GM12878 (cell line): ENCODE measurements around the gene EVC. TPM values are rescaled to one million over a fixed set of nuclear protein-coding genes. Genes with fewer than 3 reads are reported as not detected.

Source experiments
- ATAC-seq: fragments of 200-7000 bp; cut with Tn5 transposase; 3 replicates; pipeline ENCODE4 v1.9.1; 2020; ENCODE audit warnings: mild to moderate bottlenecking, moderate library complexity
- BruUV-seq: library from RNA; stranded (reverse); fragments of 400-500 nt; replicated peaks from 2 replicates; lab custom pipeline; 2021; lab: Mats Ljungman, UMichigan
- CTCF ChIA-PET: fragments of 300-600 bp; sonication (Branson Sonifier 250); formaldehyde crosslinking; extraction: SDS; loops from one replicate; lab custom pipeline; 2021; ENCODE audit warnings: inconsistent platforms; lab: Yijun Ruan, JAX
- POLR2A ChIA-PET: fragments of 350-600 bp; formaldehyde crosslinking; extraction: SDS; loops from one replicate; lab custom pipeline; 2021; ENCODE audit warnings: inconsistent platforms; lab: Charles Lee
- RAD21 ChIA-PET: fragments of 300-600 bp; sonication (Branson Sonifier 250); formaldehyde crosslinking; loops from one replicate; lab custom pipeline; 2023; ENCODE audit warnings: antibody characterized with exemption; ENCODE audit not compliant: unreplicated experiment; lab: Charles Lee
- SMC1A ChIA-PET: fragments of 300-600 bp; sonication (Branson Sonifier 250); formaldehyde crosslinking; loops from one replicate; lab custom pipeline; 2023; ENCODE audit not compliant: unreplicated experiment, uncharacterized antibody; lab: Charles Lee
- DNase-seq: peaks from one replicate; pipeline ENCODE4 v3.0.0-alpha.2; 2011; ENCODE audit warnings: low read depth, low spot score
- FAIRE-seq: peaks from 3 replicates; lab custom pipeline; 2011; peaks lifted over from hg19 to GRCh38; lab: Jason Lieb, UNC
- H2AFZ ChIP-seq: 2 replicates; pipeline ENCODE4 v1.6.0; 2011; ENCODE audit warnings: low read depth, low read length, control low read depth; ENCODE audit not compliant: control insufficient read depth
- H3K27ac ChIP-seq: 2 replicates; pipeline ENCODE4 v1.5.1; 2011; ENCODE audit warnings: control low read depth; ENCODE audit not compliant: control insufficient read depth, insufficient read depth
- H3K27me3 ChIP-seq, 2 experiments: replicated peaks in 1 of 2; 2 replicates each; pipeline versions ENCODE4 v1.6.0 to v1.6.1; 2011; ENCODE audit warnings: low read length in 1 of 2; ENCODE audit not compliant: control insufficient read depth in 2 of 2, insufficient read depth in 2 of 2
- H3K36me3 ChIP-seq, 2 experiments: 2 replicates each; pipeline ENCODE4 v1.5.1; 2011; ENCODE audit warnings: low read length in 1 of 2; ENCODE audit not compliant: control insufficient read depth in 2 of 2, insufficient read depth in 2 of 2
- H3K4me1 ChIP-seq: 2 replicates; pipeline ENCODE4 v1.6.1; 2011; ENCODE audit warnings: mild to moderate bottlenecking, low read length, moderate library complexity, mixed read lengths; ENCODE audit not compliant: control insufficient read depth, insufficient read depth
- H3K4me2 ChIP-seq: 2 replicates; pipeline ENCODE4 v1.6.0; 2011; ENCODE audit warnings: control low read depth; ENCODE audit not compliant: control insufficient read depth, insufficient read depth
- H3K4me3 ChIP-seq: fragments of 200-600 bp; sonication (generic); 2 replicates; pipeline ENCODE4 v1.5.1; 2016
- H3K79me2 ChIP-seq: 2 replicates; pipeline ENCODE4 v1.6.0; 2011; ENCODE audit warnings: low read length; ENCODE audit not compliant: control insufficient read depth, insufficient read depth
- H3K9ac ChIP-seq: 2 replicates; pipeline ENCODE4 v1.8.0; 2011; ENCODE audit warnings: low read length, control low read depth, mixed read lengths; ENCODE audit not compliant: control insufficient read depth, insufficient read depth
- H3K9me3 ChIP-seq: replicated peaks from 3 replicates; pipeline ENCODE4 v1.5.1; 2011; ENCODE audit warnings: mild to moderate bottlenecking, low read length; ENCODE audit not compliant: control insufficient read depth, insufficient read depth
- H4K20me1 ChIP-seq: 2 replicates; pipeline ENCODE4 v1.6.0; 2011; ENCODE audit not compliant: control insufficient read depth, insufficient read depth
- CEBPZ ChIP-seq: fragments of 150-350 bp; IDR thresholded peaks from 2 replicates; pipeline ENCODE4 v1.6.1; 2016; ENCODE audit warnings: low read depth, low read length
- CREM ChIP-seq: IDR thresholded peaks from 2 replicates; pipeline ENCODE4 v1.6.1; 2014; ENCODE audit warnings: antibody characterized with exemption, low read depth
- CTCF ChIP-seq, 3 experiments: IDR thresholded peaks in 2 of 3; conservative IDR thresholded peaks in 1 of 3; 2 replicates each; pipeline ENCODE4 v1.5.1; 2011; ENCODE audit warnings: low read depth in 3 of 3, low read length in 3 of 3, mild to moderate bottlenecking in 3 of 3, control low read depth in 2 of 3, moderate library complexity in 2 of 3, inconsistent platforms in 1 of 3, mixed read lengths in 1 of 3; ENCODE audit not compliant: control insufficient read depth in 2 of 3, insufficient read depth in 1 of 3; ENCODE audit errors: extremely low read depth in 1 of 3
- FOXK2 ChIP-seq: fragments of 450-650 bp; IDR thresholded peaks from 2 replicates; pipeline ENCODE4 v1.6.1; 2017; ENCODE audit warnings: mild to moderate bottlenecking, moderate library complexity
- IKZF1 ChIP-seq: fragments of 450-650 bp; conservative IDR thresholded peaks from 2 replicates; pipeline ENCODE4 v1.6.1; 2017; ENCODE audit warnings: antibody characterized with exemption, mild to moderate bottlenecking
- KLF5 ChIP-seq: fragments of 450-650 bp; IDR thresholded peaks from 2 replicates; pipeline ENCODE4 v1.6.1; 2014; ENCODE audit warnings: mild to moderate bottlenecking; ENCODE audit not compliant: partially characterized antibody
- PAX5 ChIP-seq: IDR thresholded peaks from 2 replicates; pipeline ENCODE4 v1.6.1; 2011; ENCODE audit warnings: low read depth, low read length, borderline replicate concordance
- PRDM15 ChIP-seq: fragments of 450-650 bp; formaldehyde crosslinking; IDR thresholded peaks from 2 replicates; pipeline ENCODE4 v1.4.0; 2020; ENCODE audit warnings: mild to moderate bottlenecking, moderate library complexity
- RUNX3 ChIP-seq: IDR thresholded peaks from 2 replicates; pipeline ENCODE4 v1.6.1; 2012; ENCODE audit warnings: low read length, inconsistent platforms
- SMAD1 ChIP-seq: fragments of 450-650 bp; IDR thresholded peaks from 2 replicates; pipeline ENCODE4 v1.6.1; 2018; ENCODE audit warnings: mild to moderate bottlenecking, low read depth; ENCODE audit not compliant: partially characterized antibody
- SMAD5 ChIP-seq: IDR thresholded peaks from 2 replicates; pipeline ENCODE4 v1.6.1; 2016; ENCODE audit warnings: antibody characterized with exemption, low read depth
- SPI1 ChIP-seq: IDR thresholded peaks from 2 replicates; pipeline ENCODE4 v1.6.1; 2011; ENCODE audit warnings: low read depth, mild to moderate bottlenecking, low read length, moderate library complexity, borderline replicate concordance; ENCODE audit not compliant: insufficient read depth
- TAF1 ChIP-seq: IDR thresholded peaks from 2 replicates; pipeline ENCODE4 v1.6.1; 2011; ENCODE audit warnings: mild to moderate bottlenecking, low read depth, low read length, borderline replicate concordance
- WRNIP1 ChIP-seq: IDR thresholded peaks from 2 replicates; pipeline ENCODE4 v1.6.1; 2011; ENCODE audit warnings: low read depth, low read length, improper control_type of control experiment, borderline replicate concordance
- ZNF217 ChIP-seq: fragments of 450-650 bp; IDR thresholded peaks from 2 replicates; pipeline ENCODE4 v1.6.1; 2017; ENCODE audit warnings: antibody characterized with exemption, mild to moderate bottlenecking
- WGBS: methylation state at CpG from one replicate; pipeline ENCODE4 v1.1.6; 2016; ENCODE audit warnings: low lambda C conversion rate; ENCODE audit not compliant: insufficient replicate concordance, insufficient coverage; ENCODE audit errors: missing lambda C conversion rate; 5-methylcytosine and 5-hydroxymethylcytosine counted together
- in situ Hi-C: fragments of 300-500 bp; cut with MboI; formaldehyde crosslinking; loops from 9 replicates; pipeline ENCODE4 v1.14.3; 2018; ENCODE audit warnings: mixed read lengths
- intact Hi-C: fragments of 100-400 bp; cut with micrococcal nuclease; formaldehyde crosslinking; loops from one replicate; pipeline ENCODE4 v1.14.2; 2022; ENCODE audit not compliant: unreplicated experiment
- polyA plus RNA-seq, 11 experiments: library from polyadenylated mRNA; depleted of rRNA in 4 of 11; unstranded in 6 of 11; stranded (reverse) in 5 of 11; fragments of >200 nt; fragmentation: Nextera tagmentation in 4 of 11; fragmentation: Illumina TruSeq in 1 of 11; extraction: Ambion mirVana in 4 of 11; extraction: Trizol in 1 of 11; gene quantifications; 1 replicate in 1 of 11; 2 replicates in 10 of 11; pipeline versions ENCODE4 v1.2.1 to v1.2.3, GENCODE V29; 2011 to 2016; ENCODE audit warnings: inconsistent platforms in 2 of 11, missing spikeins in 2 of 11, low read depth in 1 of 11
- total RNA-seq, 4 experiments: library from RNA; depleted of rRNA in 3 of 4; stranded (reverse); fragments of >200 nt in 3 of 4; fragmentation: Illumina TruSeq in 1 of 4; extraction: Trizol in 1 of 4; gene quantifications; 2 replicates each; pipeline versions ENCODE4 v1.2.1 to v1.2.3, GENCODE V29; 2013 to 2021

EVC gene
- total and polyA plus RNA-seq, 10 of the 15 experiments (the other 5 are each of a cell fraction or from before 2014, with no cell fraction given) = 0.87 to 55.9 (median 15.6) TPM

GRCh38 chr4:5691491-5692132, 19.4 kb upstream of the EVC start:
- Histone ChIP-seq H3K4me1 (peaks cover 5% of the 10 kb centered on the region), H3K4me2 (no peak overlapping the region), H2AFZ (no peak overlapping the region), H3K27ac (no peak overlapping the region), H4K20me1 (no peaks in the 10 kb centered on the region), H3K9ac (no peak overlapping the region), H3K4me3 (no peak overlapping the region), H3K9me3 (no peaks in the 10 kb centered on the region), H3K36me3 (peaks cover 0 to 3% of the 10 kb centered on the region in 2 experiments; a peak in 2 of 4 replicates), H3K27me3 (no peaks in the 10 kb centered on the region), H3K79me2 (no peaks in the 10 kb centered on the region)
- BruUV-seq = no TSS peak
- WGBS = 29% methylated on average over 7 of the region's 7 CpGs
- CTCF ChIA-PET = no interaction called here
- in situ Hi-C loops (no loop called here), intact Hi-C loops (no loop called here)
- SMC1A ChIA-PET = interaction anchor here (1.2 kb wide), 1 partner anchor 11 kb away, joined by 3 read pairs; no protein-coding TSS in a partner anchor
- POLR2A ChIA-PET = no interaction called here
- FAIRE-seq (no peak), ATAC-seq (peak; percentile 73), DNase-seq (no peak)
- RAD21 ChIA-PET = no interaction called here
- TF ChIP-seq ZNF217 = no peak
- TF ChIP-seq KLF5 = no peak
- no peak for TF ChIP-seq CEBPZ
- TF ChIP-seq TAF1 = no peak
- TF ChIP-seq FOXK2 = no peak
- TF ChIP-seq CTCF (IDR thresholded peaks at IDR 0.05 in 2 of 3, conservative IDR thresholded peaks at IDR 0.05 in 1 of 3; ENCODE audit: control insufficient read depth in 2 of 3, extremely low read depth in 1 of 3, insufficient read depth in 1 of 3, low read depth in 3 of 3, low read length in 3 of 3) = no peak
- peak; percentile 64 for TF ChIP-seq RUNX3
- no peak for TF ChIP-seq CREM
- no peak for TF ChIP-seq PRDM15 (CRISPR knock-in tag)
- TF ChIP-seq PAX5 = no peak
- TF ChIP-seq SPI1 = no peak
- TF ChIP-seq WRNIP1 = no peak
- TF ChIP-seq SMAD5 = no peak
- no peak for TF ChIP-seq SMAD1
- TF ChIP-seq IKZF1 = 0 out of 2 replicates have a peak, but pooled peaks have one; percentile 14
